KMS-11 (cell line): ENCODE measurements around the gene SMLR1.

Source experiments
- H2AFZ ChIP-seq: fragments of 200-600 bp; sonication (generic); 2 replicates; pipeline ENCODE4 v1.6.1; 2016; ENCODE audit warnings: antibody characterized with exemption, mixed run types, low read depth
- H3K27ac ChIP-seq: fragments of 200-600 bp; sonication (generic); 2 replicates; pipeline ENCODE4 v1.6.1; 2016; ENCODE audit warnings: mild to moderate bottlenecking, mixed run types
- H3K27me3 ChIP-seq: fragments of 200-600 bp; sonication (generic); 2 replicates; pipeline ENCODE4 v1.6.1; 2017; ENCODE audit warnings: mild to moderate bottlenecking, low read depth, mixed run types, moderate library complexity; ENCODE audit not compliant: insufficient read depth
- H3K36me3 ChIP-seq: fragments of 200-600 bp; sonication (generic); 2 replicates; pipeline ENCODE4 v1.6.1; 2017; ENCODE audit warnings: mild to moderate bottlenecking, mixed run types; ENCODE audit not compliant: insufficient read depth
- H3K4me1 ChIP-seq: fragments of 200-600 bp; sonication (generic); 2 replicates; pipeline ENCODE4 v1.6.1; 2016; ENCODE audit warnings: mild to moderate bottlenecking, low read depth, mixed run types; ENCODE audit not compliant: poor library complexity, severe bottlenecking
- H3K4me2 ChIP-seq: fragments of 200-600 bp; sonication (generic); 2 replicates; pipeline ENCODE4 v1.7.0; 2016; ENCODE audit warnings: mild to moderate bottlenecking, mixed run types
- H3K4me3 ChIP-seq: fragments of 200-600 bp; sonication (generic); IDR thresholded peaks from 2 replicates; pipeline ENCODE4 v1.6.1; 2017; ENCODE audit warnings: low read depth, low read length, mixed read lengths; ENCODE audit not compliant: insufficient read depth
- H3K79me2 ChIP-seq: fragments of 200-600 bp; sonication (generic); 2 replicates; pipeline ENCODE4 v1.6.1; 2016; ENCODE audit warnings: low read depth, mixed run types; ENCODE audit not compliant: insufficient read depth
- H3K9ac ChIP-seq: fragments of 200-600 bp; sonication (generic); 2 replicates; pipeline ENCODE4 v1.6.1; 2016; ENCODE audit warnings: mild to moderate bottlenecking, mixed run types
- H4K20me1 ChIP-seq: fragments of 200-600 bp; sonication (generic); 2 replicates; pipeline ENCODE4 v1.6.1; 2016; ENCODE audit warnings: mild to moderate bottlenecking, mixed run types; ENCODE audit not compliant: insufficient read depth
- CTCF ChIP-seq: fragments of 200-600 bp; sonication (generic); conservative IDR thresholded peaks from 2 replicates; pipeline ENCODE4 v1.6.1; 2017; ENCODE audit warnings: low read depth, mild to moderate bottlenecking, antibody characterized with exemption, low read length, moderate library complexity, mixed read lengths

Gene SMLR1

DNA sequence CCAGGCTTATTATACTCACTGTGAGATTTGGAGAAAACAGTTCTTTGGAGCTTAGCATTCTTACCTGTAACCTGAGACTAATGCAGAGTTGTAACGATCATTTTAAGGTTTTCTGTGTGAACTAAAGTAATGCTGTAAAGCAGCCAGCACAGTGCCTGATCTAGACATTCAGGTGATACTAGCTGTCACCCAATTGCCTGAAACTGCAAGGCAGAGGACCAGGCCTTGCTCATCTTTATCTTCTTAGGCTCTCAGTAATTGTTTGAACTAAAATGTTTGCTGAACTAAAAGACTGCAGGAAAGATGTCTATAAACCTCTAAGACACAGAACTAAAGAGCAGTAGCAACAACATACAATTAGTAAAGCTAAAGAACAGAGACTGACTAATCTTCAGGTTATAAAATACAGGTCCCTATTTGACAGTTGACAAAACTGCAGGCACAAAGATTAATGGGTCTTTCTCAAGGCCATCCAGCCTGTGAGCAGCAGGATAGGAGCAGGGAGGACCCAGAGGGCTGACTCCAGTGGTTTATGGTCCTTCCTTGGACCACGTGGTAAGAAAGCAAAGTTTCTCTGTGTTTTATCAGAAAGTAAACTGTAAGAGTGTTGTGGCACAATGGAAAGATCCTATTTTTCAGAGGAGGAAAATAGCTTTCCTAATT, 31.4 kb downstream of the SMLR1 start:
- Histone ChIP-seq H3K36me3 (no peaks in the 10 kb centered on the region), H3K9ac (no peak overlapping the region), H3K4me1 (peaks cover 52% of the 10 kb centered on the region), H3K4me3 (no peak overlapping the region), H2AFZ (no peak overlapping the region), H3K27ac (no peak overlapping the region), H4K20me1 (no peaks in the 10 kb centered on the region), H3K79me2 (no peaks in the 10 kb centered on the region), H3K27me3 (no peaks in the 10 kb centered on the region), H3K4me2 (no peak overlapping the region)
- TF ChIP-seq CTCF: no peak

GRCh38 chr6:130859161-130859867, 32.1 kb downstream of the SMLR1 start:
- H2AFZ ChIP-seq: no peak overlapping the region
- H3K27me3 ChIP-seq: no peaks in the 10 kb centered on the region
- H3K36me3 ChIP-seq: no peaks in the 10 kb centered on the region
- TF ChIP-seq CTCF: no peak
- H3K4me1 ChIP-seq: peaks cover 52% of the 10 kb centered on the region
- no peak overlapping the region for H3K4me2 ChIP-seq
- H3K4me3 ChIP-seq: no peak overlapping the region
- H3K9ac ChIP-seq: no peak overlapping the region
- H3K27ac ChIP-seq: no peak overlapping the region
- H3K79me2 ChIP-seq: no peaks in the 10 kb centered on the region
- H4K20me1 ChIP-seq: no peaks in the 10 kb centered on the region

- H3K9ac ChIP-seq: no peak overlapping the region
- no peak overlapping the region for H2AFZ ChIP-seq
- no peak for TF ChIP-seq CTCF
- no peak overlapping the region for H3K27ac ChIP-seq
- no peaks in the 10 kb centered on the region for H3K36me3 ChIP-seq
- no peaks in the 10 kb centered on the region for H4K20me1 ChIP-seq
- H3K4me3 ChIP-seq: no peak overlapping the region
- no peaks in the 10 kb centered on the region for H3K79me2 ChIP-seq
- H3K4me2 ChIP-seq: no peak overlapping the region; the same call in 1 of the 2 replicates
- H3K27me3 ChIP-seq: no peaks in the 10 kb centered on the region
- H3K4me1 ChIP-seq: peaks cover 66% of the 10 kb centered on the region
Observed at GRCh38 chr6:130862370-130862769, 35.2 kb downstream of the SMLR1 start.

- Histone ChIP-seq H3K27ac (no peak overlapping the region), H3K36me3 (no peaks in the 10 kb centered on the region), H3K27me3 (no peaks in the 10 kb centered on the region), H2AFZ (no peak overlapping the region), H3K79me2 (no peaks in the 10 kb centered on the region), H4K20me1 (no peaks in the 10 kb centered on the region), H3K4me2 (no peak overlapping the region), H3K4me1 (peaks cover 67% of the 10 kb centered on the region), H3K4me3 (no peak overlapping the region), H3K9ac (no peak overlapping the region)
- TF ChIP-seq CTCF: no peak
Observed at GRCh38 chr6:130863415-130864230, 36.4 kb downstream of the SMLR1 start.
